HepG2 (cell line): ENCODE results near the gene CD300LF. TPM values are rescaled to one million over a fixed set of nuclear protein-coding genes. Genes with fewer than 3 reads are reported as not detected.

ENCODE experiments used
- BORCS8-MEF2B ChIP-seq: sonication (generic); formaldehyde crosslinking; IDR thresholded peaks from 2 replicates; pipeline ENCODE4 v1.8.0; 2022; ENCODE audit warnings: mild to moderate bottlenecking, missing genetic modification reagents
- CAMTA2 ChIP-seq: sonication (generic); formaldehyde crosslinking; IDR thresholded peaks from 2 replicates; pipeline ENCODE4 v1.4.0; 2020; ENCODE audit warnings: mild to moderate bottlenecking, missing genetic modification reagents, borderline replicate concordance
- CEBPG ChIP-seq: IDR thresholded peaks from 2 replicates; pipeline ENCODE4 v1.6.1; 2016
- FOXP1 ChIP-seq, 2 experiments: fragments of 450-650 bp in 1 of 2; IDR thresholded peaks; 2 replicates each; pipeline ENCODE4 v1.6.1; 2017 to 2018; ENCODE audit warnings: antibody characterized with exemption in 1 of 2
- FOXP4 ChIP-seq: sonication (generic); formaldehyde crosslinking; IDR thresholded peaks from 2 replicates; pipeline ENCODE4 v1.4.0; 2020; ENCODE audit warnings: missing genetic modification reagents
- HDAC1 ChIP-seq: sonication (generic); formaldehyde crosslinking; IDR thresholded peaks from 2 replicates; pipeline ENCODE4 v1.5.1; 2020; ENCODE audit warnings: mild to moderate bottlenecking, missing genetic modification reagents
- HMG20B ChIP-seq: conservative IDR thresholded peaks from 2 replicates; pipeline ENCODE4 v1.6.1; 2016; ENCODE audit warnings: missing genetic modification reagents, missing compliant biosample characterization
- HNF1A ChIP-seq, 2 experiments: sonication (generic) in 1 of 2; formaldehyde crosslinking in 1 of 2; IDR thresholded peaks; 2 replicates each; pipeline versions ENCODE4 v1.4.0 to v1.6.1; 2016 to 2020; ENCODE audit warnings: borderline replicate concordance in 1 of 2, low read depth in 1 of 2, mild to moderate bottlenecking in 1 of 2, missing genetic modification reagents in 1 of 2
- ISL2 ChIP-seq: sonication (generic); formaldehyde crosslinking; IDR thresholded peaks from 2 replicates; pipeline ENCODE4 v1.5.0; 2020; ENCODE audit warnings: missing genetic modification reagents
- MEIS1 ChIP-seq: sonication (generic); formaldehyde crosslinking; IDR thresholded peaks from 2 replicates; pipeline ENCODE4 v1.9.0; 2021; ENCODE audit warnings: mild to moderate bottlenecking, missing genetic modification reagents, moderate library complexity, borderline replicate concordance
- MLX ChIP-seq: IDR thresholded peaks from 2 replicates; pipeline ENCODE4 v1.6.1; 2016
- ONECUT2 ChIP-seq: sonication (generic); formaldehyde crosslinking; IDR thresholded peaks from 2 replicates; pipeline ENCODE4 v1.4.0; 2020; ENCODE audit warnings: missing genetic modification reagents
- PITX1 ChIP-seq: sonication (generic); formaldehyde crosslinking; IDR thresholded peaks from 2 replicates; pipeline ENCODE4 v1.5.1; 2020; ENCODE audit warnings: mild to moderate bottlenecking, missing genetic modification reagents
- POLR2AphosphoS5 ChIP-seq: IDR thresholded peaks from 2 replicates; pipeline ENCODE4 v1.6.1; 2012; ENCODE audit warnings: low read depth, low read length
- REPIN1 ChIP-seq: sonication (generic); formaldehyde crosslinking; IDR thresholded peaks from 2 replicates; pipeline ENCODE4 v1.8.0; 2022; ENCODE audit warnings: missing genetic modification reagents, low read depth, mild to moderate bottlenecking, borderline replicate concordance
- SAP130 ChIP-seq: IDR thresholded peaks from 2 replicates; pipeline ENCODE4 v1.6.1; 2016; ENCODE audit warnings: low read depth
- SMAD3 ChIP-seq: sonication (generic); formaldehyde crosslinking; IDR thresholded peaks from 2 replicates; pipeline ENCODE4 v1.4.0; 2020; ENCODE audit warnings: missing genetic modification reagents
- SPEN ChIP-seq: sonication (generic); formaldehyde crosslinking; IDR thresholded peaks from 2 replicates; pipeline ENCODE4 v1.5.1; 2020; ENCODE audit warnings: low read depth, mild to moderate bottlenecking, missing genetic modification reagents
- SSRP1 ChIP-seq: IDR thresholded peaks from 2 replicates; pipeline ENCODE4 v1.6.1; 2016; ENCODE audit warnings: control low read depth
- TMF1 ChIP-seq: sonication (generic); formaldehyde crosslinking; IDR thresholded peaks from 2 replicates; pipeline ENCODE4 v1.8.1; 2022; ENCODE audit warnings: low read depth, missing genetic modification reagents
- ZBTB8A ChIP-seq: sonication (generic); formaldehyde crosslinking; IDR thresholded peaks from 2 replicates; pipeline ENCODE4 v1.4.0; 2020; ENCODE audit warnings: mild to moderate bottlenecking, low read depth, missing genetic modification reagents, borderline replicate concordance
- ZFP37 ChIP-seq: sonication (generic); formaldehyde crosslinking; IDR thresholded peaks from 2 replicates; pipeline ENCODE4 v1.4.0; 2020; ENCODE audit warnings: missing genetic modification reagents, borderline replicate concordance
- ZKSCAN8 ChIP-seq: IDR thresholded peaks from 2 replicates; pipeline ENCODE4 v1.6.1; 2016; ENCODE audit warnings: borderline replicate concordance, missing genetic modification reagents, missing compliant biosample characterization
- ZNF205 ChIP-seq: IDR thresholded peaks from 2 replicates; pipeline ENCODE4 v1.6.1; 2018; ENCODE audit warnings: missing biosample characterization, missing genetic modification reagents
- ZNF224 ChIP-seq: sonication (generic); formaldehyde crosslinking; IDR thresholded peaks from 2 replicates; pipeline ENCODE4 v1.5.0; 2020; ENCODE audit warnings: mild to moderate bottlenecking, missing genetic modification reagents
- polyA plus RNA-seq, 8 experiments: library from polyadenylated mRNA; depleted of rRNA in 3 of 8; stranded (reverse) in 7 of 8; unstranded in 1 of 8; fragments of >200 nt; fragmentation: Illumina TruSeq in 4 of 8; extraction: Trizol in 4 of 8; gene quantifications; 2 replicates each; pipeline versions ENCODE4 v1.2.1 to v1.2.3, GENCODE V29; 2011 to 2016; ENCODE audit warnings: low read depth in 4 of 8, missing spikeins in 1 of 8, mixed read lengths in 1 of 8; ENCODE audit not compliant: insufficient read depth in 1 of 8
- total RNA-seq, 5 experiments: library from RNA; depleted of rRNA; stranded (reverse); fragments of >200 nt; fragmentation: Illumina TruSeq; extraction: Trizol; gene quantifications; 2 replicates each; pipeline ENCODE4 v1.2.3, GENCODE V29; 2016; ENCODE audit warnings: low read depth in 1 of 5

CD300LF gene
- total and polyA plus RNA-seq, 2 of the 13 experiments (the other 11 are each of a cell fraction or from before 2014, with no cell fraction given): not detected

GRCh38 chr17:74752415-74752814 lies 39.7 kb upstream of the CD300LF start (continued):
- 0 out of 2 replicates have a peak, but pooled peaks have one; percentile 3 for TF ChIP-seq REPIN1 (CRISPR knock-in tag)
- TF ChIP-seq POLR2AphosphoS5: peak; percentile 39
- TF ChIP-seq CAMTA2 (CRISPR knock-in tag): 0 out of 2 replicates have a peak, but pooled peaks have one; percentile 18
- TF ChIP-seq SSRP1 (CRISPR knock-in tag): peak; percentile 46; the same call in 1 of the 2 replicates
- no peak for TF ChIP-seq MLX (CRISPR knock-in tag)
- peak; percentile 79 for TF ChIP-seq FOXP4 (CRISPR knock-in tag)
- TF ChIP-seq ZNF224 (CRISPR knock-in tag): 0 out of 2 replicates have a peak, but pooled peaks have one; percentile 17
- peak; percentile 40; the same call in 1 of the 2 replicates for TF ChIP-seq SAP130 (CRISPR knock-in tag)
- 0 out of 2 replicates have a peak, but pooled peaks have one; percentile 29 for TF ChIP-seq ZKSCAN8
- no peak for TF ChIP-seq MEIS1 (CRISPR knock-in tag)
- no peak for TF ChIP-seq ZBTB8A (CRISPR knock-in tag)
- peak; percentile 22; the same call in 1 of the 2 replicates for TF ChIP-seq ISL2 (CRISPR knock-in tag)
- TF ChIP-seq ZFP37 (CRISPR knock-in tag): no peak
- no peak for TF ChIP-seq PITX1 (CRISPR knock-in tag)
- peak; percentile 88 for TF ChIP-seq CEBPG
- TF ChIP-seq HDAC1 (CRISPR knock-in tag): peak; percentile 74
- TF ChIP-seq BORCS8-MEF2B (CRISPR knock-in tag): peak; percentile 66; the same call in 1 of the 2 replicates
- TF ChIP-seq ZNF205 (CRISPR knock-in tag): 0 out of 2 replicates have a peak, but pooled peaks have one; percentile 15
- no peak for TF ChIP-seq HNF1A (IDR thresholded peaks at IDR 0.05; ENCODE audit: low read depth)
- 0 out of 2 replicates have a peak, but pooled peaks have one; percentile 2 for TF ChIP-seq HNF1A (CRISPR knock-in tag; IDR thresholded peaks at IDR 0.05; ENCODE audit: borderline replicate concordance)
- peak; percentile 82; the same call in 1 of the 2 replicates for TF ChIP-seq ONECUT2 (CRISPR knock-in tag)
- TF ChIP-seq TMF1 (CRISPR knock-in tag): 0 out of 2 replicates have a peak, but pooled peaks have one; percentile 7
- TF ChIP-seq SPEN (CRISPR knock-in tag): 0 out of 2 replicates have a peak, but pooled peaks have one; percentile 19
- 0 out of 2 replicates have a peak, but pooled peaks have one; percentile 32 for TF ChIP-seq SMAD3 (CRISPR knock-in tag)
- TF ChIP-seq FOXP1 (IDR thresholded peaks at IDR 0.05): 0 out of 2 replicates have a peak, but pooled peaks have one; percentile 33
- TF ChIP-seq FOXP1 (CRISPR knock-in tag; IDR thresholded peaks at IDR 0.05): peak; percentile 71
- 0 out of 2 replicates have a peak, but pooled peaks have one; percentile 9 for TF ChIP-seq HMG20B
